Measurements from ENCODE around the gene CNTN4. TPM values are rescaled to one million over a fixed set of nuclear protein-coding genes. Genes with fewer than 3 reads are reported as not detected.

Gene CNTN4
- total RNA-seq, 1 experiment from 2014 or later, result 0.12 TPM

GRCh38 chr3:2544212-2544611, 445.5 kb downstream of the CNTN4 start:
- CTCF ChIA-PET, result no interaction called here
- no TSS peak for BruUV-seq (replicated peaks)
- H3K36me3 Mint-ChIP-seq (ENCODE audit: insufficient read depth, unreplicated experiment), result no peaks in the 10 kb centered on the region
- peaks cover 5% of the 10 kb centered on the region for H3K4me1 Mint-ChIP-seq (ENCODE audit: insufficient read depth, unreplicated experiment)
- no peak for DNase-seq (ENCODE audit: unreplicated experiment)
- no peak overlapping the region for H3K27ac Mint-ChIP-seq (ENCODE audit: low read depth, unreplicated experiment)
- H3K9me3 Mint-ChIP-seq (ENCODE audit: unreplicated experiment), result no peaks in the 10 kb centered on the region
- intact Hi-C loops (cut with micrococcal nuclease), result no loop called here
- no peak overlapping the region for H3K4me3 Mint-ChIP-seq (ENCODE audit: unreplicated experiment)
- POLR2A ChIA-PET, result no interaction called here
- TF ChIP-seq CTCF (IDR thresholded peaks at IDR 0.05; ENCODE audit: unreplicated experiment), result no peak
- H3K27me3 Mint-ChIP-seq (ENCODE audit: insufficient read depth, unreplicated experiment), result peaks cover 20% of the 10 kb centered on the region

DNA sequence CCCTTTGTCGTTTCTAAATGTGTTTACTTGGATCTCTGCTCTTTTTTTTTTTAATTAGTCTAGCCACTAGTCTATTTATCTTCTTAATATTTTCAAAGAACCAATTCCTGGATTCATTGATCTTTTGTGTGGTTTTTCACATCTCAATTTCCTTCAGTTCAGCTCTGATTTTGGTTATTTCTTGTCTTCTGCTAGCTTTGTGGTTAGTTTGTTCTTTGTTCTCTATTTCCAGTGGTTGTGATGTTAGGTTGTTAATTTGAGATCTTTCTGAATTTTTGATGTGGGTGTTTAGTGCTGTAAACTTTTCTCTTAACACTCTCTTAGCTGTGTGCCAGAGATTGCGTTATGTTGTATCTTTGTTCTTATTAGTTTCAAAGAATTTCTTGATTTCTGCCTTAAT, 446.1 kb downstream of the CNTN4 start:
- Mint-ChIP-seq H3K36me3 (ENCODE audit: insufficient read depth, unreplicated experiment) (no peaks in the 10 kb centered on the region), H3K27me3 (ENCODE audit: insufficient read depth, unreplicated experiment) (peaks cover 20% of the 10 kb centered on the region), H3K4me1 (ENCODE audit: insufficient read depth, unreplicated experiment) (peaks cover 5% of the 10 kb centered on the region), H3K4me3 (ENCODE audit: unreplicated experiment) (no peak overlapping the region), H3K9me3 (ENCODE audit: unreplicated experiment) (no peaks in the 10 kb centered on the region), H3K27ac (ENCODE audit: low read depth, unreplicated experiment) (no peak overlapping the region)
- BruUV-seq (replicated peaks), result no TSS peak
- ChIA-PET POLR2A (no interaction called here), CTCF (interaction anchor here (0.6 kb wide), 1 partner anchor 24 kb away, joined by 3 read pairs; no protein-coding TSS in a partner anchor)
- DNase-seq (ENCODE audit: unreplicated experiment), result no peak
- TF ChIP-seq CTCF (IDR thresholded peaks at IDR 0.05; ENCODE audit: unreplicated experiment), result no peak
- intact Hi-C loops (cut with micrococcal nuclease), result no loop called here

GRCh38 chr3:2547049-2547448, 448.4 kb downstream of the CNTN4 start:
- no peak for TF ChIP-seq CTCF (IDR thresholded peaks at IDR 0.05; ENCODE audit: unreplicated experiment)
- peaks cover 22% of the 10 kb centered on the region for H3K27me3 Mint-ChIP-seq (ENCODE audit: insufficient read depth, unreplicated experiment)
- no peaks in the 10 kb centered on the region for H3K36me3 Mint-ChIP-seq (ENCODE audit: insufficient read depth, unreplicated experiment)
- CTCF ChIA-PET, result no interaction called here
- POLR2A ChIA-PET, result no interaction called here
- H3K4me1 Mint-ChIP-seq (ENCODE audit: insufficient read depth, unreplicated experiment), result no peaks in the 10 kb centered on the region
- DNase-seq (ENCODE audit: unreplicated experiment), result no peak
- intact Hi-C loops (cut with micrococcal nuclease), result no loop called here
- H3K4me3 Mint-ChIP-seq (ENCODE audit: unreplicated experiment), result no peak overlapping the region
- BruUV-seq (replicated peaks), result no TSS peak
- H3K9me3 Mint-ChIP-seq (ENCODE audit: unreplicated experiment), result no peaks in the 10 kb centered on the region
- H3K27ac Mint-ChIP-seq (ENCODE audit: low read depth, unreplicated experiment), result no peak overlapping the region

GRCh38 chr3:2554656-2555055, 456.0 kb downstream of the CNTN4 start:
- no peak for DNase-seq (ENCODE audit: unreplicated experiment)
- ChIA-PET POLR2A (no interaction called here), CTCF (no interaction called here)
- Mint-ChIP-seq H3K36me3 (ENCODE audit: insufficient read depth, unreplicated experiment) (no peaks in the 10 kb centered on the region), H3K27me3 (ENCODE audit: insufficient read depth, unreplicated experiment) (peaks cover 47% of the 10 kb centered on the region), H3K9me3 (ENCODE audit: unreplicated experiment) (no peaks in the 10 kb centered on the region), H3K27ac (ENCODE audit: low read depth, unreplicated experiment) (no peak overlapping the region), H3K4me1 (ENCODE audit: insufficient read depth, unreplicated experiment) (no peaks in the 10 kb centered on the region), H3K4me3 (ENCODE audit: unreplicated experiment) (no peak overlapping the region)
- intact Hi-C loops (cut with micrococcal nuclease), result no loop called here
- TF ChIP-seq CTCF (IDR thresholded peaks at IDR 0.05; ENCODE audit: unreplicated experiment), result no peak
- no TSS peak for BruUV-seq (replicated peaks)
